Activated CD8-positive, alpha-beta memory T cell treated with anti-CD3 and anti-CD28 coated beads for 4 hours (primary cell): ENCODE data around the gene CDH11.

Source experiments
- DNase-seq, 2 donors: peaks; one replicate each; pipeline ENCODE4 v3.0.0-alpha.2; 2020; ENCODE audit warnings: low read depth in 2 of 2

CDH11 gene

DNA sequence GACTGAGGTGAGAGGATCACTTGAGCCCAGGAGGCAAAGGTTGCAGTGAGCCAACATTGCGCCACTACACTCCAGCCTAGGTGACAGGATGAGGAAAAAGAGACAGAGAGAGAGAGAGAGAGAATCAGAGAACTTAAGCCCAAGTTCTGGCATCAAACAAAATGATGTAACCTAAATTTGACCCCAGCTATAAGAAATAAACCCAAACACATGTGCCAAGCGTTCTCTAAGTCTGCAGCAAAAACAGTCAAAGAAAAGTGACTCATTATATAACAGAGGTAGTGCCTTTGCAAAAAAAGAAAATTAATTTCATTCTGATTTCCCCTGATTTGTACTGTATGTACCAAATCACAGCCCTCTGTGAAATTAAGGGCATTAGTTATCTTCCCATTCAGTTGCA, 89.5 kb downstream of the CDH11 start:
- DNase-seq = no peak

DNA sequence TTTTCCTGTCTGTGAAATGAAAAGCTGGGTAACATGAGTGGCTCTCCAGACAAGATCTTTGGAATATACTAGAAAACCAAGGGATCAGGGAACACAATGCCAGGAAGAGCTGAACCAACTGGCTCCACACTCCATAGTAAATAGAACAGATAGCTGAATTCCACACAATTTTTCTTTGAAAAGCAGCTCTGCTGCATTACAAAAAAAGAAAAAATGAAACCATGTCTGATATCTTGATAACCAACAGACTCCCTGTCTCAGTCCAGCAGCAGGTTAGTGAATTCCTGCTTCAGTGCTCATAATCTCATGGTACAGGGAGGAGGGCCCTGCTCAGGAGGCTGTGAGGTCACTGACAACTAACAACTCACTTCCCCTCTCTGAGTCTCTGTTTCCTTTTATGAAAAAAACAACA, 97.1 kb downstream of the CDH11 start:
- DNase-seq = no peak

DNA sequence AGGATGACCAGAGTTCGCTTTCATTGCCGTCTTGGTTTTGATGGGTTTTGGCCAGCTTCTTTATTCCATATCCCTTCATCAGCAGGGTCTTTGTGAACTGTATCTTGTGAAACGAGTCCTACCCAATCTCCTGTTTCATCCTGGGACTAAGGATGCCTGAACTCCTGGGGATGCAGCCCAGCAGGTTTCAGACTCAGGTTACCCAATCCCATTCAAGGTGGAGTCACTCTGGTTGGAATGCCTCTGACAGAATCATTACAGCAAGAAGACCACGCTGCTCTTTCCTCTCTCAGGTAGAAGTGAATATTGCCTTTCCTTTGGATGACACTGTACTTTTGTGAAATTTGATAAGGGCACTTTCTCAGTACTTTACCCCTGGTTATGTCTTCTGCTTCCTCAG, 98.1 kb downstream of the CDH11 start:
- DNase-seq = no peak

DNA sequence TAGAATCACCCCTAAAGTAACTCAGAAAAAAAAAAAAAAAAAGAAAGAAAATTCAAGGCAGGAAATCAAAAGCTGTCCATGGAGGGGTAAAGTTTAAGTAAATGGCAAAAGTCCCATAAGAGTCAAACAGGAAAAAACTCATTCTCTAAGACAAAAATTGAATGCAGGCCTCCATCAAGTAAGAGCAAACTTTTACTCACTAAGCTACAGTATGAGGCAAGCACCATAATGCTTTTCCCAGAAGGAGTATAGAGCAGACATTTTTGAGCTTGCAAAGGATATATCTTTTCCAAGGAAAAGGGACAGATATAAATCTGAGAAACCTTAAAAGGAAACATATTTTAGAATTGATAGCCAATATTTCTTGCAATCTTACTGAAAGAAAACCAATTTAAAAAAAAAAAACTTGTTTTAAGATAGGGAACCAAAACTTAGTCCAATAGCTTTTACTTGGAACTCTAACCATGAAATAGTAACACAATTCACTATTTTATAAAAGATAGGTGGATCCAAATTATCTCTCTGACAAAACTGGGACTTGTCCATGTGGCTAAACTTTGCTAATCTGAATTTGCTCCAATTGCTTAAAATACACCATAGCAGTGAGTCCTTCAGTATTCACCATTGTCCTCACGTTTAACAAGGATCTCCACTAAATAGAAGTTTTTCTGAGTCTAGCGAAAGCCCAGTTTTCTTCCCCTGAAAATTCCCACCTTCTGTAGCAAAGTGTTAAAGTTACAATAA, 99.8 kb downstream of the CDH11 start:
- DNase-seq = no peak

DNA sequence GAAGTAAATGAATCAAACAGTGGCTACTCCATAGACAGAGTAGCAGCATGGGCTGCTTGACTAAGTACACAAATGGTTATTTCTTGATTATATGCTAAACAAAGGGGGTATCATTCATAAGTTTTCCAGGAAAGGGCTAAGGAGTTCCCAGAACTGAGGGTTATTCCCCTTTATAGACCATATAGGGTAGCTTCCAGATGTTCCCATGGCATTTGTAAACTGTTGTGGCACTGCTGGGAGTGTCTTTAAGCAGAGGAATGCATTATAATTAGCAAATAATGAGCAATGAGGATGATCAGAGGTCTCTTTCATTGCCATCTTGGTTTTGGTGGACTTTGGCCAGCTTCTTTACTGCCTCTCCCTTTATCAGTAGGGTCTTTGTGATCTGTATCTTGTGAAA, 105.1 kb downstream of the CDH11 start:
- no peak for DNase-seq

DNA sequence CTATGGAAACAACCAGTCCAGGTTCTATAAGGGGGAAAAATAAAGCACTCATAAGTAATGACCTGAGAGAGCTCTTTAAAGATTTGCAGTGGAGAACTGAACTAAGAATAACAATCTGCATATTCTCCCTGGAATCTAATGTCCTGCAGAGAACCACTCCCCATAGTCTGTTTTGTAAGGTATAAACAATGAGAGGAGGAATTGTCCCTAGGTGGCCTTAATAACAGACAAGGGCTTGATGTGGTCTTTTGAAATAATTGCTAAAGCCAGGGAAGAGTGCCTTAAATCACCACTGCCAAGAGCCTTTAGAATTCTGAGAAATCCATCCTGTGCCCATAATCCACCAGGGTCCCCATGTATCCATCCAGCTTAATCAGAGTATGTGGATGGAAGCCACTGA, 106.3 kb downstream of the CDH11 start:
- no peak for DNase-seq

DNA sequence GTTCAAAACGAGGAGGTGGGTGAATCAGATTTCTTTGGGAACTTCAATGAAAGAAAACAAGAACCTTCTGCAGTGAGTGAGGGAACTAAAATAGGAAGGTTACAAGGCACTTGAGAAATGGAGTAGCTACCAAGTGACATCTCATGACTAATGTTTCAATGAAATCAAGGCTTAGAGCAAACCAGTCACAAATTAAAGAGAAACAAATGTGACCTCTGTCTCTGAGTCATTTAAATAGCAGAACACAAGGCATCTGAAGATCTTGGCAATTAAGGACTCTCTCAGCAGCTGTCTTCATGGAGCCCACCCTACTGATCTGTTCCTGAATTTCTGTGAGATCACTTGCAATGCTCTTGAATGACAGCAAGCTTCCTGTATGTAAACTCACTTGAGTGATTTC, 109.5 kb downstream of the CDH11 start:
- no peak for DNase-seq

DNA sequence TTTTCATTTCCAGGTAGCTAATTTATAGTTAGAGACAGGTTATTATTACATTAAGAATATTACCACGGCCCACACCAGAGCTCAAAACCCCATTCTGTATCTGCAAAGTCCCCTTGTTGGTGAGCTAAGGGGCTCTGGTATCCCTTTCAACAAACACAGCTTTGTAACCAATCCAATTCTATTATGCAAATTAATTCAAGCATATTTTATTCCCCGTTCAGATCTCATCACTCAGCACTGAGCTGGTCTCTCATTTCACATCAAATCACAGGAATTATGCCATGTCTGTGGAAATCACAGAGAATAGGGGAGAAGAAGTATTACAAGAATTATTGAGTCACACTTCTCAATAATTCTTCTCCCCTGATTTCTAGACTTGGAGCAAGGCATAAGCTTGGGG, 111.7 kb downstream of the CDH11 start:
- DNase-seq = no peak

DNA sequence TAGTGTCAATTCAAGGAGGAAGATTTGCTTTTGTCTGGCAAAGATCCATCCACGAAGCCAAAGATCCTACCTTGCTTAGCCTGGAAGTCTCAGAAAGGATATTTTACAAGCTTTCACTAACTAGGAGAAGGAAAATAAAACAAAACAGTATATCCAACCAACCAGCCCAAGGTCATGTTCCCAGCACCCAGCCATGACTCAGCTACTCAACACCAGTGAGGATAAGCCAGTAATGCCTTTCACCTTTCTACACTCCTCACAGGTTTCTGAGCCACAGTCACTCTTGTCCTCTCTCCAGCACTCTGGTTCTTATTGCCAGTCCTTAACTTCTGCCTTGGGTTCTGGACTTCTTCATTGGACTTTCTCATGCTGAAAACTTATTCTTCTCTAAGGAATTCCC, 116.2 kb downstream of the CDH11 start:
- DNase-seq = no peak

DNA sequence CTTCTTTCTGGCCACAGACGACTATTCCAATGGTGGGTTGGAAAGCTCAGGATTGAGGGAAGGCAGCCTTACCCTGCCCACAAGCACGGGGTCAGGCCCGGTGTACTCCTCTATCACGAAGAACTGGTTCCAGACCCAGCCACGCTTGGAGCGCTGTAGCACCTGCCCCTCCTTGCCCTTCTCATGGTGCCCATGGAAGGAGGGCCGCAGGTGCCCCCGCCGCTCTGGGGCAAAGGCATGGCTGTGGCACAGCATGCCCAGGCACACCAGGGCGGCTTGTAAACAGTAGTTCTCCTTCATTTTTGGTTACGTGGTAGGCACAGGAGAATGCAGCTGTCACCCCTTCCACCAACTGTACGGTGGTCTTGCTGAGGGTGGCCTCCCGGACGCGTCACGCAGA, 117.3 kb downstream of the CDH11 start:
- no peak for DNase-seq

DNA sequence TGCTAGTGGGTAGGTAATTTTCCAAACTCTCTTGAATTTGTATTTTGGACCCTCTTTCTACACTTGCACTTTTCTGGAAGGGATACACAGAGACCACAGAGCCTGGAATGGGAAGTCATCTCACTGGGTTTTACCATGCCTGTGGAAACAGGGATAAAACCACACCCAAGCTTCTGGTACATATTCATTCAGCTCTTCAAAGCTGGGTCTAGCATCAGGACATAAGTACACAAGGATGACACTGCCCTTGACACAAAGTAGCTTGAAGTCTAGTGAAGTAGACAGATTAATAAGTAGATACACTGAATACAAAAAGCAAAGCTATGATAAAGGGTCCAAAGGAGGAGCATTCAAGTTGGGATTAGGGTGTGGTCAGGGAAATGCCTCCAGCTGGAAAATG, 118.2 kb downstream of the CDH11 start:
- DNase-seq = no peak

DNA sequence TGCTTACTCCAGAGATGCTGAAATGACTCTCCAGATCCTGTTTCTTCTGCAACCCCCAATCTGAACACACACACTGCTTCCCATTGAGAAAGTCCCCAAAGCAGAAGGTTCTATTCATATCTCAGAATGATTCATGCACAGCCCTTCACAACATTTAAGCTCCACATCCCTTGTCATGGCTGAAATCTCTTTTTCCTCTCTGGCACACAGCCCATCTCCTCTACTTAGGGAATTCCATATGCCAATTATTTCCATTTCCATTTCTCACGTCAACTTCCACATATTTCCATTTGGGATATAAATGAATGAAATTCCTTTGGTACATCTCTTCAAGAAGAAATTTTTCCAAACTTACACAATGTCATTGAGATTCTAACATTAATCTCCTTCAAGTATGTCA, 119.6 kb downstream of the CDH11 start:
- DNase-seq = no peak

DNA sequence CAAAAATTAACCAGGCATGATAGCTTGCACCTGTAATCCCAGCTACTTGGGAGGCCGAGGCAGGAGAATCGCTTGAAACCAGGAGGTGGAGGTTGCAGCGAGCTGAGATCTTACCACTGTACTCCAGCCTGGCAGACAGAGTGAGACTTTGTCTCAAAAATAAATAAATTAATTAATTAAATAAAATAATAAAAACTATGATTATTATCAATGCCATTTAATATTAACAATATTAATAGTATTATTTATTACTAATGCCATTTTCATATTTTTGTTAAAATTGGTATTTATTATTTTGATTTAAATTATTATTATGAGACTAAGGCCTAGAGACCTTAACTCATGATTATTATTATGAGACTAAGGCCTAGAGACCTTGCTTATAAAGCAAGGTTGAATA, 121.2 kb downstream of the CDH11 start:
- no peak for DNase-seq

DNA sequence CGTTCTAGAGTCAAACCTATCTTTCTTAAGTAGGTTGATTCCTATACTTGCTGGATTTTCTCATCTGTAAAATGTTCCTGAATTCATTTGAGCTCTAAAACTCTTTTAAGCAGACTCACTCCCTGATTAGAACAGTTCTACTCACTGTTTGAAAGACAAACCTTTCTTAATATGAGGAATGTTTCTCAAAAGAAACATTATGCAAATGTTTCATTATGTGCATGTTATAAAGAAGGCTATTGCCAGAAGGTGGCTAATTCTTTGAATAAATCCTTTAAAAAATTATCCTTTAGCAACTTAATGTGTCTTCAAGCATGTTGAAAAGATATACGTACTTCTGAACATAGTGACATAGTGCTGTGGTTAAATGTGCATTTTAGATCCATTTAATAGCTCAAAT, 124.1 kb downstream of the CDH11 start:
- no peak for DNase-seq

DNA sequence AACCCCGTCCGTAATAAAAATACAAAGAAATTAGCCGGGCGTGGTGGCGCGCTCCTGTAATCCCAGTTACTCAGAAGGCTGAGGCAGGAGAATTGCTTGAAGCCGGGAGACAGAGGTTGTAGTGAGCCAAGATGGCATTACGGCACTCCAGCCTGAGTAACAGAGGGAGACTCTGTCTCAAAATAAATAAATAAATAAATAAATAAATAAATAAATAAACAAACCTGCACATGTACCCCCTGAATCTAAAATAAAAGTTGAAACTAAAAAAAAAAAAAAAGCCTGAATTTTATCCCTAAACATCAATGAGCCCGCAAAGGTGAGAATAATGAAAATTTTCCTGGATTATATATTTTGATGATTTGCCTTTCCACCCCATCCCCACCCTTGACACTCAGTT, 124.7 kb downstream of the CDH11 start:
- DNase-seq = no peak

DNA sequence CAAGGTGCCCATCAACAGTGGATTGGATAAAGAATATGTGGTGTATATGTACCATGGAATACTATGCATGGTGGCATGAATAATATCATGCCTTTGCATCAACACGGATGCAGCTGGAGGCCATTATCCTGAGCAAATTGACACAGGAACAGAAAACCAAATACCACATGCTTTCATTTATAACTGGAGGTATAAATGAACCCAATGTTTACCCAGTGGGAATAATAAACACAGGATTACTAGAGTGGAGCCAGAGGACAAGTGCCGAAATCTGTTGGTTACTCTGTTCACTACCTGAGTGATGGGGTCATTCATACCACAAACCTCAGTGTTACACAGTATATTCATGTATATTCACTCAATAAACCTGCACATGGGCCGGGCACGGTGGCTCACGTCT, 125.2 kb downstream of the CDH11 start:
- no peak for DNase-seq

DNA sequence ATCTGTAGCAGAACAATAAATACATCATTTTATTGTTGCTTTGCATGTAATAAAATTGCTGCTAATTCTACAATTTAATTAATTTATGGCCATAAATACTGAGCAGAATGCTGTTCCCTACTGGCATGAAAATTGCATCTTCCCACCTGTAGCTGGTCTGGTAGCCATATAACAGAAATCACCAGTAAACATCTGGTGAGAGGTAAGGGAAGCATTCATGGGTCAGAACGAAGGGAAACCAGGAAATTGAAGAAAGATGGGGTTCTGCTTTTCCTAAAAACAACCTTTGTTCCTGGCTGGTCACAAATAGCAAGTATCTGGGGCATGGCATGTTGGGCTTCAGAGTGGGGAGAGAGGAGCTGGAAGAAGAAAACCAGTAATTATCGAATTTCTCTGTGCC, 128.4 kb downstream of the CDH11 start:
- DNase-seq = no peak

DNA sequence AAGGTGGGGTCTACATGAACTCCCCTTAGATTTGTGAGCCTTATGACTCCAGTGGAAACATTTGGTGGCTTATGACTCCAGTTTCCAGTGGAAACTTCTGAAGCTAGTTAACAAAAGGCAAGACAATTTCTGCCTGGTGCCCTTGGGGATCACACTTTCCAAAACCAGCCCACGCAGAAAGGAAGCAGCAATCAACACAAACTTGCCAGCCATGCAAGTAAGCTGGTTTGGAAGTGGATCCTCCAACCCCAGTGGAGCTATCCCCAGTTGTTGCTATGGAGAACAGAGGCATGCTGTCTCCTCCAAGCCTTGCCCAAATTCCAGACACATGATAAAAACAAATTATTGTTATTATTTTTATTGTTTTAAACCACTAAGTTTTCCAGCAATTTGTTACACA, 130.9 kb downstream of the CDH11 start:
- DNase-seq = no peak

DNA sequence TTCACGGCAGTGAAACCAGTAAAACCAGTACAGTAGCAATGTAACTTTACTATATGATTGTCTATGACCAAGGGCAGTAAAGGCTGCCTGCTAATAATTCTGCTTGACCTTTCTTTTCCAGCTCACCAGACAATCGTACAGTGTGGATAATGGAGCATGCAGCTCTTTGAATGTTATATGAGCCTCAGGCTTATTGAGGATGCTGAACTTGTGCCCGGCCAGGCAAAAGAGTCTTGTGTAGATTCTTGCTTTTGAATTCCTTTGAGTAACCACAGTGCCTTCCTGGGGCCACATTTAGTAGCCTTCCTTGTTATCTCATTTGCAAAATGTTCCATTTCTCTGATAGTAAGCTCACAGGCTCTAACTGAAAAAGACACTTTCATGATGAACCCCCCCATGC, 131.8 kb downstream of the CDH11 start:
- no peak for DNase-seq

DNA sequence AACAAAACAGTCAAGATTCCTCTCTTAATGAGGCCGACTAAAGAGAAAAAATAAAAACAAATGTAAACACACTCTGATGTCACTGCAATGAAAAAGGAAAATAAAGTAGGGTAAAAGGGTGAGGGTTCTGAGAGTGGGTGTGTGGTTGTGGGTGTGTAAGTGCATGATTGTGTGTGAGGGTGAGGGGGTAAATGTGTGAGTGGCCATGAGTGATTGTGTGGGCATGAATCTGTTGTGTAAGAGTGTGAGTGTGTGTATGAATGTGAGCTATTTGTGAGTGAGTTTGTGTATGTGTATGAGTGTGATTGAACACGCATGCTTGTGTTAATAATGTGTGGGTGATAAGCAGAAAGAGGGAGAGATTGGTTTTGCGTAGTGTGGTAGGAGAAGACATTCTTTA, 132.8 kb downstream of the CDH11 start:
- no peak for DNase-seq

DNA sequence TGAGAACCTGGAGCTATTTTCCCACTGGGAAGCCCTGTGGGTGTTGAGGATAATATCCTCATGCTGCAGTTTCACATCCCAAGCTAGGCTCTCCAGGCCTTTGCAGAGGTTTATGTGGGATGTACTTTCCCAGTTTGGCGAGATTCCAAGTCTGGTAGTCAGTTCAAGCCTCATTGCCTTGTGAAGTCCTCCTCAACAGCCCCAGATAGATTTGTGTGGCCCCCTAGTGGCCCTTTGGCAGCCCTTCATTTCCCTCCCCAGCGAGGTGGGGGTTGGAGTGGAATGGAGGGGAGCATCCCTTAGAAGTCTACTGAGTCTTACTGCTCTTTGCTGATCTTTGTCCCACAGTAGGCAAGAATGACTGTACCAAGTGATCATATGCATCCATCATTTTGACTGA, 137.9 kb downstream of the CDH11 start:
- DNase-seq = no peak

DNA sequence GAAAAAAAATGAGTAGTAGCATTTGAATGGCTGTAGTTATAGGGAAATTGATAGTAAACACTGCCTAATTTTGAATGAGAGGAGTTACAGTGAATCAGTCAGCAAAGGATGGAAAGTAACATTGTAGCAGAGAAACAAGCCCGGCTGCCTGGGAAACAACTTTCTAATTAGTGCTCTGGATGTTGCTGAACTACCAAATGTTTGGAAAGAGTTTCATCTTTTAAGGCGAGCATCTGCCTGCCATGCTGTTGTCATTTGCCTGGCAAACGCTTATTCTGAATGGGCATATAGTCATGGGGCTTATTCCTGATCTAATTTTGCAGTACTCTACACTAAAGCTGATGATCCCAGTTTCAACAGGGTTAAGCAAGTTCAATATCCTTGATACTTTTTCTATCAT, 138.6 kb downstream of the CDH11 start:
- DNase-seq = no peak

DNA sequence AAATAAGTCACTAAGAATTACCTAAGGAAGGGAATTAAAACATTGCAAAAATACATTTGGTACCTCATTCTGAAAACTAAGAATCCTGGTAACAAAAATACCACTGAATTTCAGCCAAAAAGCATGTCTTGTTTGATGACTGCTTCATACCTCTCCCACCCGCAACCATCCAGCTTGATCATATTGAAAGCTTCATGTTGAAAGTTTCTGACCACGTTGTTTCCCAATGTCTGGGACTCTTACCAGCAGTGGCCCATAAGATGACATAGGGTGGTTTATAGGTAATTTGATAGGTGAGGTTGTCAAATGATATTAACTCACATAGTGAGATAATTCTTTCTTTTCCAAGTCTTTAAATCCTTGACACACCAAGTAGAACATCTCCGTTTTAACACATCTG, 139.3 kb downstream of the CDH11 start:
- DNase-seq = no peak

DNA sequence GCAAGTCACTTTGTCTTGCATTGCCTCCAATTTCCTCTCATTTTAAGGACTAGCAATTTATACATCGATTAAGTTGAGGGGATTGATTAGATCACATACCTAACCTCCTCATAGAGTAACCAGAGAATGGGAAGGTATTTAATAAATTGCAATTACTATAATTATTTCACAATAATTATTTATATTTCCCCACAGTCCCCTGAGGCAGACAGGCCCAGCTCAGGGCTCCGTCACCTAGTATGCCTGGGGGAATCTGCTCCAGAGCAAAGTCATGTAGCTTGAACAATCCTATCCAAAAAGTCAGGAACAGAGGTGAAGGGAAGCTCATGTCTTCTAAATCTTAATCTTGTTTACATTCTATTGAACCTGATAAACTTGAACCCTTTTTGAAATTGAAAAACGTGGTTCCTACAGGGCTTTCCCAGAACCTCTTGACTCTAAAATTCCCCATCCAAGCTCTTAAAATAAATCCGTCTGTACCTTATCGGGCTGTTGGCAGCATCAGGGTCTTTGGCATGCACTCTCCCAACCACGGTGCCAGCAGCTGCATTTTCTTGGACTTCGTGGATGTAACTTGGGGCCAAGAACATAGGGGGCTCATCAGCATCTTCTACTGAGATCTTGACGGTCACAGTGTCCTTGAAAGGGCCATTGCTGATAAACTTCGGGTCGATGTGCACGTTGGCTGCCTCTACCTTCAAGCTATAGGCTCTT, 140.1 kb downstream of the CDH11 start:
- DNase-seq = no peak
